ENCODE results near the gene GRIN3A.

GRIN3A gene

DNA sequence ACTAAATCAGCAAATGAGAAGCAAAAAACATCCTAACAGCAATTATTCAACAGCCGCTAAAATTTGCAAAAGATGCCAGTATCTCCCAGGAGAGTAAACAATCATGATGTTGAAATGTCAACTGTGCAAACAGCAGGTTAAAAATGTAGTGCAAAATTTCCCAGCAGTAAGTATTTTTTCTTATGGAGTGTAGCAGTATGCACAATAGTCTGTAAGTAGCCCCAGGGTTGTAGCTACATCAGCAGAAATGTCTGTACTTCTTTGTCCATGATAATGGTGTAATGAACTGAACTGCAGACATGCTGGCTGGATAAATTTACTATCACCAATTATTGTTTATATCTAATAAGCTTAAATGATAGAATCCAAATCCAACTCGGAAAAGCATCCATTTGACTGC is 31.4 kb downstream of the GRIN3A start:
- no peak for DNase-seq (ENCODE audit: insufficient read length, low spot score)
- no peak for TF ChIP-seq POLR2A (IDR thresholded peaks at IDR 0.05; ENCODE audit: low read depth, low read length)
- TF ChIP-seq POU2F2 (IDR thresholded peaks at IDR 0.05; ENCODE audit: low read depth, low read length) = no peak
- TF ChIP-seq TAF1 (IDR thresholded peaks at IDR 0.05; ENCODE audit: low read depth, low read length) = no peak
- no peak for TF ChIP-seq POLR2AphosphoS5 (IDR thresholded peaks at IDR 0.05; ENCODE audit: low read depth, low read length)
- no peak for TF ChIP-seq SPI1 (IDR thresholded peaks at IDR 0.05; ENCODE audit: low read depth, low read length)
- no peak for TF ChIP-seq PAX5 (IDR thresholded peaks at IDR 0.05; ENCODE audit: insufficient read depth, low read length, severe bottlenecking)
- no peak for FAIRE-seq

- FAIRE-seq (no peak), DNase-seq (ENCODE audit: insufficient read length, low spot score) (no peak)
- no peak for TF ChIP-seq POLR2A (IDR thresholded peaks at IDR 0.05; ENCODE audit: low read depth, low read length)
- no peak for TF ChIP-seq POLR2AphosphoS5 (IDR thresholded peaks at IDR 0.05; ENCODE audit: low read depth, low read length)
These were observed 32.1 kb downstream of the GRIN3A start for GRCh38 chr9:101706261-101706798.

GRCh38 chr9:101705135-101705661 is 33.2 kb downstream of the GRIN3A start:
- TF ChIP-seq TAF1 (IDR thresholded peaks at IDR 0.05; ENCODE audit: low read depth, low read length) = no peak
- no peak for TF ChIP-seq SPI1 (IDR thresholded peaks at IDR 0.05; ENCODE audit: low read depth, low read length)
- no peak for TF ChIP-seq PAX5 (IDR thresholded peaks at IDR 0.05; ENCODE audit: insufficient read depth, low read length, severe bottlenecking)
- FAIRE-seq (no peak), DNase-seq (ENCODE audit: insufficient read length, low spot score) (no peak)

DNA sequence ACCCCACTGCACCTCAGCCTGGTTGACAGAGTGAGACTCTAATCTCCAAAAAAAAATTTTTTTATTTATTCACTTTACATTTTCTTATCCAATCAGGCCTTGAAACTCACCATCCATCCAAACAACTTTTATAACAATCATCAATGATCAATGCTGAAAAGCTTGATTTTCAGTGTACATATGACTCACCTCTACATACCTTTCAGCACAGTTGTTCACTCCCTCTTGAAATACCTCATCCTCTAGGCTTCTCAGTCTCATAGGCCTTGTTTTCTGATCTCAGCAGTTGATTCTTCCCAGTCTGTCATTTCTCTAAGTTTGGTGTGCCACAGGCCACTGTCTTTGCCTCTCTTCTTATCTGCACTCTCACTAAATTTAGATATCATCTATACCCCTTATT is 36.2 kb downstream of the GRIN3A start:
- FAIRE-seq (no peak), DNase-seq (ENCODE audit: insufficient read length, low spot score) (no peak)
- TF ChIP-seq SPI1 (IDR thresholded peaks at IDR 0.05; ENCODE audit: low read depth, low read length) = no peak
- TF ChIP-seq POU2F2 (IDR thresholded peaks at IDR 0.05; ENCODE audit: low read depth, low read length) = no peak
- TF ChIP-seq POLR2A (IDR thresholded peaks at IDR 0.05; ENCODE audit: low read depth, low read length) = no peak
- TF ChIP-seq PAX5 (IDR thresholded peaks at IDR 0.05; ENCODE audit: insufficient read depth, low read length, severe bottlenecking) = no peak
- TF ChIP-seq TAF1 (IDR thresholded peaks at IDR 0.05; ENCODE audit: low read depth, low read length) = no peak
- TF ChIP-seq POLR2AphosphoS5 (IDR thresholded peaks at IDR 0.05; ENCODE audit: low read depth, low read length) = no peak

DNA sequence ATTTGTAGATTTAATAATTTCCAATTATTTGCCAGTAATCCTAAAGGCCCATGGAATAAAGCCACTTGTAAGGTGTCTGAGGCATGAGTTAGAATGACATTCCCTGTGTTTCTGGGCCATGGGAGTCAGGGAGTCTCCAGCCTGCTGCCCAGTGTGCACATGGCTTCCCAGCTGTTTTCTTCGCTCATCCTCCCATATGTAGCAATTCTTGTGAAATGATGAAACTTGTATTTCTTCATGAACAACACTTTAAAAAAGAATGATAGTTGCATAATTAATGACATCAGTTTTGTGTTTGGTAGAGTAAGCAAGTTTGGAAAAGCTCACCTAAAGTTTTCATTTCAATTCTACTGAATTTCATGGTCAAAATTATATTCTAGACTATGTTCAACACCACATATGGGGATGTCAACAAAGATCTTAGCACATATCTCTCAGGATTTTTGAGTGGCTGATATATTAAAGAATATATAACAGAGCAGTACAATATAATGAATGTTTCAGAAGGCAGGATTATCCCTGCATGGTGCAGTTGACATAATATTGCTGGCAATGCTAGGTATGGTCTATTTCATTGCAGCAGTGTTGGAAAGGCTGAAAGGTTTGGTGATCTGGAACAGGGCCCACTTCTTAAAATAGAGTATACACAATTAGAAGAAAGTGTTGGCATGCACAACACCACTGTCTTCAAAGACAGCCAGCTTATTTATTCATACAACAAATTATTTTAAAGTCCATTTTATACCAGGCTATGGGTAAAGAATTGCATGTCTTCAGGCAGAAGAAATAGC is 44.7 kb downstream of the GRIN3A start:
- DNase-seq (ENCODE audit: insufficient read length, low spot score) (no peak), FAIRE-seq (no peak)
- no peak for TF ChIP-seq POLR2AphosphoS5 (IDR thresholded peaks at IDR 0.05; ENCODE audit: low read depth, low read length)
- TF ChIP-seq TAF1 (IDR thresholded peaks at IDR 0.05; ENCODE audit: low read depth, low read length) = no peak
- TF ChIP-seq PAX5 (IDR thresholded peaks at IDR 0.05; ENCODE audit: insufficient read depth, low read length, severe bottlenecking) = no peak
- no peak for TF ChIP-seq POU2F2 (IDR thresholded peaks at IDR 0.05; ENCODE audit: low read depth, low read length)
- no peak for TF ChIP-seq POLR2A (IDR thresholded peaks at IDR 0.05; ENCODE audit: low read depth, low read length)
- no peak for TF ChIP-seq SPI1 (IDR thresholded peaks at IDR 0.05; ENCODE audit: low read depth, low read length)

DNA sequence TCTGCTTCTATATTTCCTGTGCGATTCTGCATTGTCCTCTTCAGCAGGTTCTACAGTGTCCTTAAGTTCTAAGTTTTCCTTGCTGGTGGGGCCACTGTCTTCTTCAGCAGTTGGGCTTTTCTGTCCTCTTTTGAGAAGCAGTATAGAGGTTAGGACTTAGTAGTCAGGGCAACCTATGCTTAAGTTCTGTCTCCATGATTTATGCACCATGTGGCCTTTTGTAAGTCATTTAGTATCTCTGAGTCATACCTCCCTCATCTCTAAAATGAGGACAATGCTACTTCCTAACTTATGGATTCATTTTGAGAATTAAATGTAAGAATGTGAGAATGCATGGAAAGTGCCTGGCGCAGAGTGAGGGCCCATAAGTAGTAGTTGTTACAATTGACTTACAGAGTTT is 46.8 kb downstream of the GRIN3A start:
- DNase-seq (ENCODE audit: insufficient read length, low spot score) (no peak), FAIRE-seq (no peak)
- TF ChIP-seq POLR2A (IDR thresholded peaks at IDR 0.05; ENCODE audit: low read depth, low read length) = no peak
- no peak for TF ChIP-seq POU2F2 (IDR thresholded peaks at IDR 0.05; ENCODE audit: low read depth, low read length)
- no peak for TF ChIP-seq POLR2AphosphoS5 (IDR thresholded peaks at IDR 0.05; ENCODE audit: low read depth, low read length)
- no peak for TF ChIP-seq SPI1 (IDR thresholded peaks at IDR 0.05; ENCODE audit: low read depth, low read length)
- no peak for TF ChIP-seq TAF1 (IDR thresholded peaks at IDR 0.05; ENCODE audit: low read depth, low read length)
- no peak for TF ChIP-seq PAX5 (IDR thresholded peaks at IDR 0.05; ENCODE audit: insufficient read depth, low read length, severe bottlenecking)

DNA sequence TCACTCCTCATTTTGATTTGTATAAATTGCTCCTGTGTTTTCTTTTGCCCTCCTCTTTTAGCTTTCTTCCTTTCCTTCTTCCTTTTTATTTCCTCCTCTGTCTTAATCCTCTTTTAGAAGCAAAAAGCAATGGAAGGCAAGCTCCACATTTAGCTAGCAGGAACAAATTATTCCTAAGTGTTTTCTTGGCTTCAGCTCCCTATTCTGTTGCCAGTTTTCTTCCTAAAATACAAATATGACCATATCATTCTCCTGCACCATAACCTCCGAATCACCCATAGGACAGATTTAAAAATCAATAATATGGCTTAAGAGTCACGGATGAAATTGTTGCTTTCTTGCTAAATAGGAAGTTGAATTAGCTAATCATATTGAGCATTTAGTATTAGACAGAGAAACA is 49.4 kb downstream of the GRIN3A start:
- FAIRE-seq (no peak), DNase-seq (ENCODE audit: insufficient read length, low spot score) (no peak)
- TF ChIP-seq POLR2AphosphoS5 (IDR thresholded peaks at IDR 0.05; ENCODE audit: low read depth, low read length) = no peak
- no peak for TF ChIP-seq POU2F2 (IDR thresholded peaks at IDR 0.05; ENCODE audit: low read depth, low read length)
- no peak for TF ChIP-seq SPI1 (IDR thresholded peaks at IDR 0.05; ENCODE audit: low read depth, low read length)
- TF ChIP-seq POLR2A (IDR thresholded peaks at IDR 0.05; ENCODE audit: low read depth, low read length) = no peak
- TF ChIP-seq PAX5 (IDR thresholded peaks at IDR 0.05; ENCODE audit: insufficient read depth, low read length, severe bottlenecking) = no peak
- no peak for TF ChIP-seq TAF1 (IDR thresholded peaks at IDR 0.05; ENCODE audit: low read depth, low read length)

GRCh38 chr9:101684665-101685064 is 53.8 kb downstream of the GRIN3A start:
- FAIRE-seq = no peak
- TF ChIP-seq POU2F2 (IDR thresholded peaks at IDR 0.05; ENCODE audit: low read depth, low read length) (no peak), POLR2AphosphoS5 (IDR thresholded peaks at IDR 0.05; ENCODE audit: low read depth, low read length) (no peak), POLR2A (IDR thresholded peaks at IDR 0.05; ENCODE audit: low read depth, low read length) (no peak), TAF1 (IDR thresholded peaks at IDR 0.05; ENCODE audit: low read depth, low read length) (no peak)
- DNase-seq (ENCODE audit: insufficient read length, low spot score) = no peak

DNA sequence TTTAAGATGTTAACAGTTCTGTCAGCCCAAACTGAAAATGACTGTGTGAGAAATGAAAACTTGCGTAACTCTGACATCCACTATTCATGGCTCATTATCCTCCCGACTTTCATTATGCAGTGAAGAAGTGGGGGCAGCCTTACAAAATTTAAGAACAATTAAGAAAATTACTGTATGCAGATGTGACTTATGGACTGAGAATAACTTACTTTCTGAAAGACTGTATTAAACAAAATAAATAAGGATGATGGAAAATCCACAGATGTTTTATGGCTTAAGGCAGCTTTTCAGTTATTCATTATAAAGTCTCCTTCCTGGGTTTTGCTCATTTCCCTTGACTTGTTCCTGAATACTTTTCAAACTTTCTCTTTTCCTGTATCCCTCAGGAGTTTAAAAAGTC is 55.2 kb downstream of the GRIN3A start:
- TF ChIP-seq POLR2AphosphoS5 (IDR thresholded peaks at IDR 0.05; ENCODE audit: low read depth, low read length) (no peak), SPI1 (IDR thresholded peaks at IDR 0.05; ENCODE audit: low read depth, low read length) (no peak), POLR2A (IDR thresholded peaks at IDR 0.05; ENCODE audit: low read depth, low read length) (no peak), POU2F2 (IDR thresholded peaks at IDR 0.05; ENCODE audit: low read depth, low read length) (no peak), TAF1 (IDR thresholded peaks at IDR 0.05; ENCODE audit: low read depth, low read length) (no peak), PAX5 (IDR thresholded peaks at IDR 0.05; ENCODE audit: insufficient read depth, low read length, severe bottlenecking) (no peak)
- DNase-seq (ENCODE audit: insufficient read length, low spot score) (no peak), FAIRE-seq (no peak)

- FAIRE-seq (no peak), DNase-seq (ENCODE audit: insufficient read length, low spot score) (no peak)
- TF ChIP-seq TAF1 (IDR thresholded peaks at IDR 0.05; ENCODE audit: low read depth, low read length) = no peak
- no peak for TF ChIP-seq SPI1 (IDR thresholded peaks at IDR 0.05; ENCODE audit: low read depth, low read length)
- TF ChIP-seq POLR2AphosphoS5 (IDR thresholded peaks at IDR 0.05; ENCODE audit: low read depth, low read length) = no peak
- no peak for TF ChIP-seq POLR2A (IDR thresholded peaks at IDR 0.05; ENCODE audit: low read depth, low read length)
- TF ChIP-seq PAX5 (IDR thresholded peaks at IDR 0.05; ENCODE audit: insufficient read depth, low read length, severe bottlenecking) = no peak
- no peak for TF ChIP-seq POU2F2 (IDR thresholded peaks at IDR 0.05; ENCODE audit: low read depth, low read length)
These were observed 60.6 kb downstream of the GRIN3A start for GRCh38 chr9:101677861-101678260.
